GM23248 (cell line): Measurements from ENCODE around the gene KRTAP19-1.

Experiments used
- EZH2 ChIP-seq: fragments of 200-600 bp; sonication (generic); IDR thresholded peaks from 2 replicates; pipeline ENCODE4 v1.6.1; 2018; ENCODE audit warnings: antibody characterized with exemption, mild to moderate bottlenecking; ENCODE audit not compliant: insufficient read depth, poor library complexity, severe bottlenecking
- EZH2phosphoT487 ChIP-seq: fragments of 200-600 bp; sonication (generic); IDR thresholded peaks from 2 replicates; pipeline ENCODE4 v1.6.1; 2018; ENCODE audit warnings: antibody characterized with exemption, moderate library complexity, mild to moderate bottlenecking, low read depth; ENCODE audit not compliant: insufficient read depth

GRCh38 chr21:30443226-30443625 is 36.9 kb downstream of the KRTAP19-1 start:
- TF ChIP-seq EZH2 (no peak), EZH2phosphoT487 (no peak)
